H7 (cell line): ENCODE data around the gene KLK14. TPM values are rescaled to one million over a fixed set of nuclear protein-coding genes. Genes with fewer than 3 reads are reported as not detected.
A peak's percentile ranks its signal among the peaks of the same experiment; 100 is the strongest.

Experiments used
- DNase-seq: peaks from one replicate; pipeline ENCODE4 v3.0.0; 2012
- H3K27me3 ChIP-seq: 2 replicates; pipeline ENCODE4 v1.6.0; 2011; ENCODE audit warnings: mild to moderate bottlenecking, low read length; ENCODE audit not compliant: control insufficient read depth, insufficient read depth
- H3K36me3 ChIP-seq: replicated peaks from 2 replicates; pipeline ENCODE4 v1.5.1; 2011; ENCODE audit warnings: low read length; ENCODE audit not compliant: control insufficient read depth, insufficient read depth
- H3K4me3 ChIP-seq: 2 replicates; pipeline ENCODE4 v1.5.1; 2011; ENCODE audit warnings: low read depth, mild to moderate bottlenecking, control low read depth, low read length, moderate library complexity; ENCODE audit not compliant: insufficient read depth
- total RNA-seq: library from RNA; depleted of rRNA; stranded (reverse); fragments of >200 nt; shearing (Covaris generic); gene quantifications from 2 replicates; pipeline ENCODE4 v1.2.3, GENCODE V29; 2014

Gene KLK14
- total RNA-seq, 1 experiment from 2014 or later: not detected

GRCh38 chr19:51119611-51120010 is 36.9 kb upstream of the KLK14 start:
- Histone ChIP-seq H3K36me3 (no peaks in the 10 kb centered on the region), H3K27me3 (no peaks in the 10 kb centered on the region; the same call in 1 of the 2 replicates), H3K4me3 (no peak overlapping the region)
- DNase-seq: no peak

- no peaks in the 10 kb centered on the region; the same call in 1 of the 2 replicates for H3K27me3 ChIP-seq
- no peak overlapping the region for H3K4me3 ChIP-seq
- DNase-seq: no peak
- H3K36me3 ChIP-seq: no peaks in the 10 kb centered on the region
Observed at GRCh38 chr19:51119101-51119500, 36.4 kb upstream of the KLK14 start.

- DNase-seq: no peak
- H3K4me3 ChIP-seq: no peak overlapping the region
- peaks cover 3% of the 10 kb centered on the region; the same call in 1 of the 2 replicates for H3K27me3 ChIP-seq
- H3K36me3 ChIP-seq: no peaks in the 10 kb centered on the region
Observed at GRCh38 chr19:51116736-51117286, 34.1 kb upstream of the KLK14 start.

- DNase-seq: no peak
- no peaks in the 10 kb centered on the region for H3K36me3 ChIP-seq
- no peak overlapping the region for H3K4me3 ChIP-seq
- peaks cover 3% of the 10 kb centered on the region; the same call in 1 of the 2 replicates for H3K27me3 ChIP-seq
Observed at GRCh38 chr19:51114087-51114729, 31.5 kb upstream of the KLK14 start.

GRCh38 chr19:51111606-51112005 is 28.9 kb upstream of the KLK14 start:
- Histone ChIP-seq H3K4me3 (no peak overlapping the region), H3K36me3 (no peaks in the 10 kb centered on the region), H3K27me3 (peaks cover 3% of the 10 kb centered on the region)
- DNase-seq: no peak

- Histone ChIP-seq H3K4me3 (no peak overlapping the region), H3K27me3 (peaks cover 3% of the 10 kb centered on the region), H3K36me3 (no peaks in the 10 kb centered on the region)
- DNase-seq: no peak
Observed at GRCh38 chr19:51110666-51110971, 27.9 kb upstream of the KLK14 start.

GRCh38 chr19:51108805-51109146 is 26.1 kb upstream of the KLK14 start:
- DNase-seq: no peak
- Histone ChIP-seq H3K4me3 (peak overlapping the region; percentile 89), H3K27me3 (peaks cover 3% of the 10 kb centered on the region), H3K36me3 (no peaks in the 10 kb centered on the region)

- Histone ChIP-seq H3K27me3 (peaks cover 3% of the 10 kb centered on the region), H3K4me3 (peak within 1 kb of the TSS; percentile 89), H3K36me3 (peaks cover 1% of the 10 kb centered on the region)
- peak; percentile 97 for DNase-seq
Observed at GRCh38 chr19:51108066-51108804, 25.5 kb upstream of the KLK14 start, which contains the start of gene CTU1. Gene CTU1, minus strand, starts transcription at chr19:51108409. Its CDS starts 3,840 bp downstream, at chr19:51104569.

GRCh38 chr19:51107406-51108065 is 24.8 kb upstream of the KLK14 start:
- H3K36me3 ChIP-seq: peaks cover 3% of the 10 kb centered on the region
- peaks cover 3% of the 10 kb centered on the region for H3K27me3 ChIP-seq
- DNase-seq: no peak
- H3K4me3 ChIP-seq: peak overlapping the region; percentile 89

- H3K36me3 ChIP-seq: peaks cover 6% of the 10 kb centered on the region
- no peak for DNase-seq
Observed at GRCh38 chr19:51103926-51104341, 21.2 kb upstream of the KLK14 start.

GRCh38 chr19:51102991-51103390 is 20.3 kb upstream of the KLK14 start:
- peaks cover 6% of the 10 kb centered on the region for H3K36me3 ChIP-seq
- H3K27me3 ChIP-seq: no peaks in the 10 kb centered on the region
- no peak for DNase-seq
- H3K4me3 ChIP-seq: no peak overlapping the region

More at GRCh38 chr19:51103926-51104341, 21.2 kb upstream of the KLK14 start:
- Histone ChIP-seq H3K4me3 (no peak overlapping the region), H3K27me3 (no peaks in the 10 kb centered on the region; the same call in none of the 2 replicates)

- peaks cover 6% of the 10 kb centered on the region for H3K36me3 ChIP-seq
- DNase-seq: no peak
- no peaks in the 10 kb centered on the region for H3K27me3 ChIP-seq
- no peak overlapping the region for H3K4me3 ChIP-seq
Observed at GRCh38 chr19:51101171-51101865, 18.6 kb upstream of the KLK14 start.

GRCh38 chr19:51100601-51101000 is 17.9 kb upstream of the KLK14 start:
- Histone ChIP-seq H3K4me3 (no peak overlapping the region), H3K27me3 (no peaks in the 10 kb centered on the region), H3K36me3 (peaks cover 6% of the 10 kb centered on the region)
- DNase-seq: no peak

- H3K4me3 ChIP-seq: peak overlapping the region; percentile 10; the same call in 1 of the 2 replicates
- H3K36me3 ChIP-seq: peaks cover 6% of the 10 kb centered on the region
- no peaks in the 10 kb centered on the region for H3K27me3 ChIP-seq
- DNase-seq: no peak
Observed at GRCh38 chr19:51099047-51099382, 16.3 kb upstream of the KLK14 start.
